ACHN (cell line): ENCODE data around the gene PHF3.
A peak's percentile ranks its signal among the peaks of the same experiment; 100 is the strongest.
"Not testable (repeated sequence)": the region's sequence is repeated elsewhere in the genome, so short reads cannot be mapped to it uniquely, and the experiment has no call there.

ENCODE experiments used
- DNase-seq: peaks from one replicate; pipeline ENCODE4 v3.0.0-alpha.2; 2015
- in situ Hi-C: cut with HindIII; loops from 2 replicates; pipeline ENCODE4 v1.10.0; 2017; ENCODE audit warnings: low sequenced_read_pairs, low pct_ligation_motif_present, low pct_unique_long_range_greater_than_20kb

Gene PHF3

DNA sequence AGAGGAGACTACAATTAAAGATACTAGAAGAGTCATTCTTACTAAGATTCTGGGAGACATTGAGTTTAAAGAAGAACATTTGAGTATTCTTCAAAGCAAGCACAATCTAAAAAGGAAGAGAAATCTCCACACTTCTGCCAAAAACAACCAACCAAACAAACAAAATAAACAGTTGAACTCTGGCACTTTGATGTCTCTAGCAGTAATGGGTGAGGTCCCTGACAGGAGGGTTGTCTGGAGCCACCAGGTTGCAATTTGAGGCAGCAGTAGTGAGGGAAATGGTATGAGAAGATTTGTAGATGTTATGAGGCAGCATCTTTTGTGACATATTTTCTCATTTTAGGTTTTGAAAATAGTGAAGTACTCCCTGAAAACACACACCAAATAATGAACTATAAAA lies 108.1 kb downstream of the PHF3 start:
- in situ Hi-C loops, result no loop called here
- DNase-seq, result no peak

DNA sequence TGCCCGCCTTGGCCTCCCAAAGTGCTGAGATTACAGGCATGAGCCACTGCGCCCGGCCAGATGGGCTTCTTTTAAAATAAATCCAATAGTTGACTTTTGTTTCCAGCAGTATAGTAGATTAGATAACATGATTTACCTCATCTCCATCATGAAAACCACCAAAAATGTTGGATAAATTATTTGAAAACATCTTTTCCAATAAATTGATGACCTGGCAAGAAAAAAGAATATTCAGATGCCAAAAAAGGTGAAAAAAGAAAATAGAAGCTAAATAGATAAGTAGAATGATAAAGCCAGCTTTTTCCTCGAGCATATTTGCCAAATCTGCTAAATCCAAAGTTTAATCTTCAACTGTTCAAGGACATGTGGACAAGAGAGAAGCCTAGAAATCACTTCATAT lies 109.2 kb downstream of the PHF3 start:
- in situ Hi-C loops, result no loop called here
- DNase-seq, result no peak

DNA sequence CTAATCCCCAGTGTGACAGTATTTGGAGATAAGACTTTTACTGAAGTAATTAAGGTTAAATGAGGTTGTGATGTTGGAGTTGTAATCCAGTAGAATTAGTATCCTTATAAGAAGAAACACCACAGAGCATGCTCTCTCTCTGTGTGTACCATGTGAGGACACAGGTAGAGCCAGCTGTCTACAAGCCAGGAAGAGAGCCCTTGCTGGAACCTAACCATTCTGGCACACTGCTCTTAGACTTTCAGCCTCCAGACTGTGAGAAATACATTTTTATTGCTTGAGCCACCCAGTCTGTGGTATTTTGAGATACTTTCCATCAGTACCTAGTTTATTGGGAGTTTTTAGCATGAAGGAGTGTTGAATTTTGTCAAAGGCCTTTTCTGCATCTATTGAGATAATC lies 110.2 kb downstream of the PHF3 start:
- no peak for DNase-seq
- in situ Hi-C loops, result no loop called here

DNA sequence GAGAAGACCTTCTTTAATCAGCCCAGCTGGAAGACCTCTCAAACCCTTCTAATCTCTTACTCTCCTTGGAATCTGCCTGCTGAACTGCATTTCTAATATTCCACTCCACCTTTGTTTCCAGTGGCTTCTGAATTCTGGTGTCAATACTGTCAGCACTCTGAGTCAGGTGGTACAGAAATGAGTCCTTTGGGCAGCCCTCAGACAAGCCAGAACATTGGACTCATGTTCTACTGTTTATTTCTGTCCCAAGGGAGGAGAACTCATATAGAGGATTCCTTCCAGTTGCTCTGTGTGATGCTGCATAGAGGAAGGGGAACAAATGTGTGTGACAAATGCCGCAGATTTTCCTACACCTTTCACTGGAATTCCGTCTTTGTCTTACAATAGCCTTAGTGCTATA lies 114.8 kb downstream of the PHF3 start:
- DNase-seq, result no peak
- in situ Hi-C loops, result no loop called here

DNA sequence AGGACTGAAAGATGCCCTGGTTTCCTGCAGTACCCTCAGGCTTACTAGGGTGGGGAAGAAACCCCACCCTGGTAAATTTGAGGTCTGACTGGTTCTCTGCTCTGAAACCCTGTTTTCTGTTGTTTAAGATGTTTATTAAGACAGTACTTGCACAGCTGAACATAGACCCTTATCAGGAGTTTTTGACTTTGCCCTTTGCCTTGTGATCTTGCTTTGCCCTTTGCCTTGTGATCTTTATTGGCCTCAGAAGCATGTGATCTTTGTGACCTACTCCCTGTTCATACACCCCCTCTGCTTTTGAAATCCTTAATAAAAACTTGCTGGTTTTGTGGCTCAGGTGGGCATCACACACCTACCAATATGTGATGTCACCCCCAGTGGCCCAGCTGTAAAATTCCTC lies 121.7 kb downstream of the PHF3 start:
- DNase-seq, in situ Hi-C loops: not testable (repeated sequence)

DNA sequence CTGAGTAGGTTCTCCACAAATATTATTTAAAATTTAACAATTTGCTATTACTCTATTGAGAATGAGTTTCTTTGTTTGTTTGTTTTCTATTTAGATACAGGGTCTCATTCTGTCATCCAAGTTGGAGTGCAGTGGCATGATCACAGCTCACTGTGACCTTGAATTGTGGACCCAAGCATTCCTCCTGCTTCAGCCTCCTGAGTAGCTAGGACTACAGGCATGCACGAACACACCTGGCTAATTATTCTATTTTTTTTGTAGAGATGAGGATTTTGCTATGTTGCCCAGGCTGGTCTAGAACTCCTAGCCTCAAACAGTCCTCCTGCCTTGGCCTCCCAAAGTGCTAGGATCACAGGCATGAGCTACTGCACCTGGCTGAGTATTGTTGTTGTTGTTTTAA lies 122.2 kb downstream of the PHF3 start:
- in situ Hi-C loops, result no loop called here

DNA sequence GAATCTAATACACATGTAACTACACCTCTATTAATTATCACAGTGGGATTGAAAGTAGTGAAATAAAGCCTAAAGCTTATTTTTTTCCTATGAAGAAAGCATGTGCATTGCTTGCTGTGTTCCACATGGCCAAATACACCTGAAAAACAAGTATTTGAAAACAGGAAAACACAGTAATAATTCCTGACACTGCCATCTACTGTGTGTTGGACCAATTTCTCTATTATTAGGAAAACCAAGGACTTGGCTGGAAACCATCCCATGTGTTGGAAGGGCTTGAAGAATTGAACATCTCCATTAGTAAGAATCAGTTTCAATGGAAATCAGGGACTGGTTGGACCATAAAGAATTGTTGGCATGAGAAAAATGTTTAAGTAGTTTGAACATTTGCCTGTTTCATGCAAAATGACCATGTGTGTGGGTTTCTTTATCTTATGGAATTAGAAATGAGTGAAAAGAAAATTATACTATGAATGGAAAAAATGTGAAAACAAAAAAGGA lies 124.1 kb downstream of the PHF3 start:
- no peak for DNase-seq
- in situ Hi-C loops, result no loop called here

More for the DNA sequence above, 122.2 kb downstream of the PHF3 start:
- no peak for DNase-seq

DNA sequence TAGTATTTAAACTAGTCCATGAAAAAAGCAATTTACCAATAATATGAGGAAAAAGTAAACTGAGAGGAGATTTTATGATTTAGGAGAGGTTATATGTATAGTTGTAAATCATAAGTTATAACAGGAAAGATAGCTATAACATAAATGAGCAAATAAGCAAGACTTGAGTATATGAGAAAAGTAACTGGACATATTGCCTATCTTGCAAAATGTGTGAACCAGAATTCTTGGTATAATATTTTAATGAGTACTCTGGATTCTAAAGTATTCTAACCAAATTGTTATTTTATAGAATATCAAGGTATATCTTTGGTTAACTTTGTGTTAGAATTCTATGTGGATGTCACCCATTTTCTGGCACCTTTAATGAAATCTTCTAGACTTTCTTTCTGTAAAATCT lies 124.6 kb downstream of the PHF3 start:
- in situ Hi-C loops, result no loop called here

DNA sequence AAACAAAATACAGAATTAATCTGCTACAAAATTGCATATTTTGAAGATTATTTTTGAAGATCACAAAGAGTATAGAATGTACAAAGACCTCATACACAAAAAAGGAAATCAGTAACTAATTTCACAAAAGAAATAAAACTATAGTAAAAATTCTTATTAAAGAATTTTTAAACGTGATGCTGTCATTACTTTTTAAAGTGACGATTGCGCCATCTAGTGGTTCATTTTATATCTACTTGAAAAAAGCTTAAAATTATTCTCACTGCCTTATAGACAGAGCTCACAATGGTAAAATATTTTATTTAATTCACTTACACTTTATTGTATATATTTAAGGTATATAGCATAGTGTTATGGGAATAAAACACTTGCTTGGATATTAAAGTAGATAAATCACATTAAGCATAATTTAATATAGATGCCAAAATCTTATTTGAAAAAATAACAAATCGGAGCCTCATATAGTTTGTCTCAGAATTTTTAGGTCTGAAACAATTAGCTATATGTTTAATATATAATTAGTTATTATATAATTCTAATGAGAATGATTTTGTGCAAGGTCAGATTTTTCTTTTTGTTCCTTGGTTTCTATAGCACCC lies 128.8 kb downstream of the PHF3 start:
- in situ Hi-C loops, result no loop called here
- DNase-seq, result peak; percentile 53

More for the DNA sequence above, 124.6 kb downstream of the PHF3 start:
- no peak for DNase-seq
